Ascending aorta (tissue), 2 donors: ENCODE measurements around the gene KCNJ16. TPM values are rescaled to one million over a fixed set of nuclear protein-coding genes. Genes with fewer than 3 reads are reported as not detected.

Experiments
- DNase-seq, 2 donors: peaks; one replicate each; pipeline ENCODE4 v3.0.0-alpha.2; 2019; ENCODE audit warnings: low spot score in 2 of 2
- H3K27ac ChIP-seq, 2 donors: fragments of 200-600 bp; sonication (generic); one replicate each; pipeline ENCODE4 v1.5.1; 2016 to 2017; ENCODE audit warnings: mild to moderate bottlenecking in 1 of 2
- H3K27me3 ChIP-seq: fragments of 200-600 bp; sonication (generic); one replicate; pipeline ENCODE4 v1.5.1; 2017
- H3K36me3 ChIP-seq, 2 donors: fragments of 200-600 bp; sonication (generic); one replicate each; pipeline ENCODE4 v1.5.1; 2016
- H3K4me1 ChIP-seq, 2 donors: fragments of 200-600 bp; sonication (generic); one replicate each; pipeline ENCODE4 v1.5.1; 2016 to 2017; ENCODE audit warnings: mild to moderate bottlenecking in 1 of 2
- H3K4me3 ChIP-seq, 2 donors: fragments of 200-600 bp; sonication (generic); one replicate each; pipeline ENCODE4 v1.5.1; 2016 to 2017; ENCODE audit warnings: mild to moderate bottlenecking in 1 of 2
- H3K9me3 ChIP-seq, 2 donors: fragments of 200-600 bp; sonication (generic); one replicate each; pipeline ENCODE4 v1.5.1; 2016
- CTCF ChIP-seq, 3 experiments: fragments of 200-600 bp in 2 of 3; fragments of 450-650 bp in 1 of 3; sonication (generic) in 2 of 3; IDR thresholded peaks; one replicate each; pipeline ENCODE4 v1.5.1; 2016 to 2019; ENCODE audit warnings: antibody characterized with exemption in 3 of 3, mild to moderate bottlenecking in 1 of 3, moderate library complexity in 1 of 3
- intact Hi-C: fragments of 100-400 bp; cut with DNase I; formaldehyde crosslinking; loops from one replicate; pipeline ENCODE4 v1.15.1; 2023
- total RNA-seq: library from RNA; depleted of rRNA; stranded (reverse); fragments of >200 nt; gene quantifications from one replicate; pipeline ENCODE4 v1.1.0, GENCODE V29; 2016

KCNJ16 gene
- not detected for total RNA-seq

DNA sequence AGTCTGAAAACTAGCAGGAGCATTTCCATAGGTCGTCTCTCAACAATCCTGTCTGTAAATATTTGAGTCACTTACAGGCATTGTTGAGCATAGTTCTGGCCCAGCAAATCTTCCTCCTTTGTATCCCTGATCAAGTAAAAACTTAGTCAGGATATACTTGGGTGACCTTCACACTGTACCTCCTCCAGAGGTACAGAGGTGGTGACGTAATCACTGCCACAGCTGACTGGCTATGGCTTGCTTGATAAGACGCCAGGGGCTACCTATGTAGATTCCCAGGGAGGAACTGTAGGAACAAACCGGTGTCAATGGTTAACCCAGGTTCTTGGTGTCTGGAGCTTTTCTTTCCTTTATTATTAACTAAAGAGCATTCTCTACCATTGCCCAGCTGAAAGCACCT is at the start of gene KCNJ16:
KCNJ16 (plus strand) TSS at position 270 of the 400 bp plus-strand sequence. CDS start 56,863 bp downstream, outside the sequence.
- intact Hi-C loops: no loop called here
- Histone ChIP-seq H3K36me3 (no peaks in the 10 kb centered on the region), H3K4me3 (no peak within 1 kb of the TSS), H3K9me3 (no peaks in the 10 kb centered on the region), H3K27ac (no peak within 1 kb of the TSS), H3K4me1 (no peaks in the 10 kb centered on the region), H3K27me3 (no peaks in the 10 kb centered on the region)
- TF ChIP-seq CTCF (IDR thresholded peaks at IDR 0.05): no peak
- DNase-seq: no peak

GRCh38 chr17:70028397-70028796 is 46.6 kb upstream of the KCNJ16 start:
- intact Hi-C loops: no loop called here

DNA sequence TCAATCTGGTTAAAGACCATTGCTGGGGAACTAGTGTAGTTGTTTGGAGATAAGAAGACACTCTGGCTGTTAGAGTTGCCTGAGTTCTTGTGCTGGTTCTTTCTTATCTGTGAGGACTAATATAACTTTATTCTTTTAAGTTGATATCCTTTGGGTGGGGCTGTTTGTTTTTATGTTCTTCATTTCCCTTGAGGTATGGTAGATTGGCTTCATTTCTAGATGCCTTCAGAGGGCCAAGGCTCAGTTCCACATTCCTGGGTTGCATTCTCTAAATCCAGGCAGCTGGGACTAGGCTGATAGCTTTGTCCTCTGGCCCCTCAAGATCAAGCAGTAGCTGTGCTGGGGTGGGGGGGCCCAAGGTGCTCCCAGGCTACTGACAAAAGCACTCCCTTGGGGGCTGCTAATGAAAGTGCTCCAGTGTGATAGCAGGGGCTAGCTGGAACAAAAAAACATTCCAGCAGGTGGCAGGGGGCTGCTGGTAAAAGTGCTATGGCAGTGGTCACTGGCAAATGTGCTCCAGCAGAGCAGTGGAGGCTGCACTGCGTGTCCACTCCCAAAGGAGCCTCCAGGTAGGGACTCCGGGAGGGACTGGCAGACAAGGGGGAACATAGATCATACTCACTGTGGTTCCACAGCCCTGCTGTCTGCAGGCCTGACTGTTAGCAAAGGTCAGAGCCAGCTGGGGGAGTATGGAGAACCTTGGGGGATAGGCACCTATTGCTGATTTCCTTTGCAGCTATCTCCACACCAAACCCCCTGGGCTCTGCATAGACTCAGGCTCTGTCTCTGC is 45.9 kb upstream of the KCNJ16 start:
- no peak overlapping the region for H3K27ac ChIP-seq
- intact Hi-C loops: no loop called here
- H3K4me3 ChIP-seq: no peak overlapping the region
- no peaks in the 10 kb centered on the region for H3K27me3 ChIP-seq
- H3K9me3 ChIP-seq: no peaks in the 10 kb centered on the region
- H3K4me1 ChIP-seq: no peaks in the 10 kb centered on the region
- H3K36me3 ChIP-seq: no peaks in the 10 kb centered on the region
- TF ChIP-seq CTCF (IDR thresholded peaks at IDR 0.05): no peak
- no peak for DNase-seq

More at GRCh38 chr17:70028397-70028796, 46.6 kb upstream of the KCNJ16 start:
- no peaks in the 10 kb centered on the region for H3K9me3 ChIP-seq
- no peaks in the 10 kb centered on the region for H3K36me3 ChIP-seq
- no peak for DNase-seq
- no peaks in the 10 kb centered on the region for H3K4me1 ChIP-seq
- TF ChIP-seq CTCF (IDR thresholded peaks at IDR 0.05): no peak
- H3K27ac ChIP-seq: no peak overlapping the region
- no peaks in the 10 kb centered on the region for H3K27me3 ChIP-seq
- no peak overlapping the region for H3K4me3 ChIP-seq

DNA sequence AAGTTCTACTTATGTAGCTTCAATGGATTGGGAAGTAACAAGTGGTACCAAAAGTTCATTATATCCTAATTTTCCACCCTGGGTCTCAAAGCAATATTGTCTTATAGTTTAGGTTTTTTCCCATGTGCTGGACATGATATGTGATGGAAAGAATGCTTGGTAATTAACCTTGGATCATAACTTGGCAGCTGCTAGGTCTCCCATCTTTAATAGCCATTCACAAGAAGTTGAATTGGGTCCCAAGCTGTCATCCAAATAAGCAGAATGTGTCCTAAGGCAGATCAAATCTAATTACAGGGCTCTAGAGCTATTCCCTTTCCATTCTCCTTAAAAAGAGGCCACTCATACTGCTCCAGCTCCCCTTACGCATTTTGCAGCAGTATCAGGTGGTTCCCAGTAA is 44.7 kb upstream of the KCNJ16 start:
- intact Hi-C loops: no loop called here
- no peak for TF ChIP-seq CTCF (IDR thresholded peaks at IDR 0.05)

DNA sequence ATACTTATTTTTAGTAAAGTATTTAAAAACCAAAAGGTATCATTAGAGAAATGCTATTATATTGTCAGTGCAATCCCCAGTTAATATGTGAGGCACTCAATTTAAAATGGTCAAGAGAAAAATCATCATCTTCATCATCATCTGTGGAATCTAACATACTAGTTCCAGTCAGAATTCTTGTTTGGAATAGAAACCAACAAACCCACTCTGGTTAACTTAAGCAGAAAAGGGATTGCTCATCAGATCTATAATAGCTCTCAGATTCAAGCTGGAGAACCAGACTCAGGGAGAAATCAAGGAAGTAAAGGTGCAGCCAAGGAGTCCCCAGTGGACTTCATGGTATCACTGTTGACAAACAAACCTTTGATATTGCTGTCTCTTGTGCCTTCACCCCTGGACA is 43.7 kb upstream of the KCNJ16 start:
- no peak for TF ChIP-seq CTCF (IDR thresholded peaks at IDR 0.05)
- Histone ChIP-seq H3K27ac (no peak overlapping the region), H3K27me3 (no peaks in the 10 kb centered on the region), H3K4me1 (no peaks in the 10 kb centered on the region), H3K4me3 (no peak overlapping the region), H3K9me3 (no peaks in the 10 kb centered on the region), H3K36me3 (no peaks in the 10 kb centered on the region)
- intact Hi-C loops: no loop called here
- no peak for DNase-seq

More for the DNA sequence above, 44.7 kb upstream of the KCNJ16 start:
- Histone ChIP-seq H3K9me3 (no peaks in the 10 kb centered on the region), H3K36me3 (no peaks in the 10 kb centered on the region), H3K4me1 (no peaks in the 10 kb centered on the region), H3K27me3 (no peaks in the 10 kb centered on the region), H3K27ac (no peak overlapping the region), H3K4me3 (no peak overlapping the region)
- no peak for DNase-seq
